ENCODE data around the gene MRPS2. TPM values are rescaled to one million over a fixed set of nuclear protein-coding genes. Genes with fewer than 3 reads are reported as not detected.

The MRPS2 gene
- polyA plus RNA-seq, 4 donors, result 32.4 to 65.9 (median 41.6) TPM

DNA sequence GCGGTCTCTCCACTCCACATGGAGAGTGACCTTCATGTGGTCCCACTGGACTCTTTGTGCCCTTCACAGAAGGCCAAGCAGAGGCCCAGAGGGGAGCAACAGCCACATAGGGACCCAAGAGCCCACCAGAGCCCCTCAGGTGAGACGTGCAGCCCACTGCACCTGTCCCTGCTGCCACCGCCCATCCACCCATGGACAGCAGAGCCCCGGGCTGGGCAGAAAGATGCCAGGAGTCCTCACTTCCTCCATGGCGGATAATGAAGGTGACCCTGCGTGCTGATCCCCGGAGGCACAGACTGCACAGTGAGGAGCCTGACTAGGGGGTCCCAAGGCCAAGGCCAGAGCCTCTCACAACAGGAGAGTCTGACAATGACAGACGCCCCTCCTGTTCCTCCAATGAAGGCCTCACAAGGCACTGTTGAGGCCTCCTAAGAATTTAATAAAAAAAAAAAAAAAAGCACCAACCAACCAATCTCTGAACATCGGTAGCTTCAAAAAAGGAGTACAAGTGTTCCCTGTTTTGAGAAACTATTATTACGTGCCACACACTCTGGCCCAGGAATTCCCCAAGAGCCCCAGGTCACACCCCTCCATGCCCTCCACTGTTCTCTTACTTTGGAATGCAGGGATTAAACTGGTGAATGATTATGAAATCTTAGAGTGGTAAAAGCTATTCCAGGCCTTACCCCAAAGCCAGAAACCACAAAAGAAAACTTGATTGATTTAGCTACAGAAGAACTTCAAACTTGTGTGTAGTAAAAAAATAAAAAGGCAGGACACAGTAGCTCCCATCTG lies 23.7 kb upstream of the MRPS2 start:
- WGBS, 3 donors, result 81 to 86% (median 84%) methylated on average over 10 of the region's 10 CpGs
- no peak for FAIRE-seq

DNA sequence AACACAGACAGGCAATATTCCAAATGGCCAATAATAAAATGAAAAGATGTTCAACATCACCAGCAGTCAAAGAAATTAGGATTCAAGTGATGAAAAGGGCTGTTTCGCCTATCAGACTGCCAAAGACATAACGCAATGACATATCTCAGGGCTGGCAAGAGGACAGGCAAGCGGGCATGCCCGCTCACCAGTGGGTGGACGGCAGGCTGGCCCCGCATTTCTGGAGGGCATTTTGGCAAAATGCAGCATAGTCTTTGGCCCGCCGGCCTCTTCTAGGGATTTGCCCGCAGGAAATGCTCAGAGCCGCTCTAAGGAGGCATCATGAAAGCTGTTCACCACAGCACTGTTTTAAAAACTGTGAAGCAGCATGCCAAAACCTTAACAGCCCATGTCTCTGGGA lies 22.3 kb upstream of the MRPS2 start:
- H3K4me3 ChIP-seq (ENCODE audit: low read depth in 1 of 3, low read length in 3 of 3), result no peak overlapping the region
- H3K36me3 ChIP-seq (ENCODE audit: control insufficient read depth in 3 of 3, insufficient read depth in 2 of 3, low read depth in 1 of 3, low read length in 3 of 3), result peaks cover 0 to 14% (median 0%) of the 10 kb centered on the region in 3 donors
- H3K27ac ChIP-seq (ENCODE audit: low read depth in 1 of 3, low read length in 2 of 3), result peak overlapping the region in 1 of 3 donors; percentile 58
- 80 to 90% (median 84%) methylated on average over 10 of the region's 10 CpGs for WGBS, 3 donors
- H3K4me1 ChIP-seq (ENCODE audit: control insufficient read depth in 3 of 3, insufficient read depth in 2 of 3, low read depth in 1 of 3, low read length in 2 of 3), result peaks cover 0 to 4% (median 3%) of the 10 kb centered on the region in 3 donors
- H3K27me3 ChIP-seq (ENCODE audit: control insufficient read depth in 3 of 3, insufficient read depth in 3 of 3, low read length in 3 of 3), result no peaks in the 10 kb centered on the region
- H3K9me3 ChIP-seq (ENCODE audit: control insufficient read depth in 2 of 2, insufficient read depth in 1 of 2, low read depth in 1 of 2, low read length in 1 of 2), result no peaks in the 10 kb centered on the region
- DNase-seq (no peak), FAIRE-seq (no peak)

More for the DNA sequence above, 23.7 kb upstream of the MRPS2 start:
- Histone ChIP-seq H3K27me3 (ENCODE audit: control insufficient read depth in 3 of 3, insufficient read depth in 3 of 3, low read length in 3 of 3) (peaks cover 0 to 2% (median 0%) of the 10 kb centered on the region in 3 donors), H3K36me3 (ENCODE audit: control insufficient read depth in 3 of 3, insufficient read depth in 2 of 3, low read depth in 1 of 3, low read length in 3 of 3) (peaks cover 0 to 12% (median 0%) of the 10 kb centered on the region in 3 donors), H3K9me3 (ENCODE audit: control insufficient read depth in 2 of 2, insufficient read depth in 1 of 2, low read depth in 1 of 2, low read length in 1 of 2) (no peaks in the 10 kb centered on the region), H3K4me1 (ENCODE audit: control insufficient read depth in 3 of 3, insufficient read depth in 2 of 3, low read depth in 1 of 3, low read length in 2 of 3) (peaks cover 0 to 4% (median 3%) of the 10 kb centered on the region in 3 donors), H3K4me3 (ENCODE audit: low read depth in 1 of 3, low read length in 3 of 3) (no peak overlapping the region), H3K27ac (ENCODE audit: low read depth in 1 of 3, low read length in 2 of 3) (no peak overlapping the region)
- peak in 1 of 2 donors; percentile 31 for DNase-seq

DNA sequence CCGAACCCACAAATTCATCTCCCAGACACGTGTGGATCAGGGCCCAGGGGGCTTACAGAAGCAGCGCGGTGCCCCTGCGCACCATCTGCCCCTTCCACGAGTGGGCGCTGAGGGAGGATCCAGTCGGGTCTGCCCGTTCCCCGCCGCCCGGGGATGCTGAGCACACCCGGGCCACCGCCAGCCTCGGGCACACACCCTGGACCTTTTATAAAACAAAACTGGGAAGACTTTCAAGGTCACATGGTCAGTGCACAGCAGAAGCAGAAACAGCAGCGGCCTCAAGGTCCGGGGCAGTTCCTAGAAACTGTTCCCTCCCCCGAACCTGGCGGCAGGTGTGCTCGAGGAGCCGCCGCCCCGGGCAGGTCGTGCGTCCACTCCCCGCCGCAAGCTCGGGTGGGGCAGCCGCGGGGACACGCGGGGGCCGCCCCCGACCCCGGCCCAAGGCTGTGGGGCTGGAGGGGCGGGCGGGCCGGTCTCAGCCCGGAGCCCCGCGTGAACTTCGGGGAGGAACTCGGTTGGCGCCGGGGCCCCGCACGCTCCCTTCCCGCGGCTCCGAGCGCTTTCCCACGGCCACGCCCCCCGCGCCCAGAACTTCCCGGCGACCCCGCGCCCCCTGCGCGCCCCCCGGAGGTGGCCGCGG lies 21.5 kb upstream of the MRPS2 start:
- Histone ChIP-seq H3K36me3 (ENCODE audit: control insufficient read depth in 3 of 3, insufficient read depth in 2 of 3, low read depth in 1 of 3, low read length in 3 of 3) (peaks cover 0 to 21% (median 0%) of the 10 kb centered on the region in 3 donors), H3K27me3 (ENCODE audit: control insufficient read depth in 3 of 3, insufficient read depth in 3 of 3, low read length in 3 of 3) (no peaks in the 10 kb centered on the region), H3K27ac (ENCODE audit: low read depth in 1 of 3, low read length in 2 of 3) (peak overlapping the region; percentile 38 to 58 (median 50)), H3K4me1 (ENCODE audit: control insufficient read depth in 3 of 3, insufficient read depth in 2 of 3, low read depth in 1 of 3, low read length in 2 of 3) (peaks cover 0 to 4% (median 3%) of the 10 kb centered on the region in 3 donors), H3K9me3 (ENCODE audit: control insufficient read depth in 2 of 2, insufficient read depth in 1 of 2, low read depth in 1 of 2, low read length in 1 of 2) (no peaks in the 10 kb centered on the region), H3K4me3 (ENCODE audit: low read depth in 1 of 3, low read length in 3 of 3) (peak overlapping the region; percentile 7 to 82 (median 77))
- WGBS, 3 donors, result 2 to 5% (median 2%) methylated on average over 35 to 64 of the region's 64 CpGs
- DNase-seq (peak; percentile 68 to 83), FAIRE-seq (no peak)

DNA sequence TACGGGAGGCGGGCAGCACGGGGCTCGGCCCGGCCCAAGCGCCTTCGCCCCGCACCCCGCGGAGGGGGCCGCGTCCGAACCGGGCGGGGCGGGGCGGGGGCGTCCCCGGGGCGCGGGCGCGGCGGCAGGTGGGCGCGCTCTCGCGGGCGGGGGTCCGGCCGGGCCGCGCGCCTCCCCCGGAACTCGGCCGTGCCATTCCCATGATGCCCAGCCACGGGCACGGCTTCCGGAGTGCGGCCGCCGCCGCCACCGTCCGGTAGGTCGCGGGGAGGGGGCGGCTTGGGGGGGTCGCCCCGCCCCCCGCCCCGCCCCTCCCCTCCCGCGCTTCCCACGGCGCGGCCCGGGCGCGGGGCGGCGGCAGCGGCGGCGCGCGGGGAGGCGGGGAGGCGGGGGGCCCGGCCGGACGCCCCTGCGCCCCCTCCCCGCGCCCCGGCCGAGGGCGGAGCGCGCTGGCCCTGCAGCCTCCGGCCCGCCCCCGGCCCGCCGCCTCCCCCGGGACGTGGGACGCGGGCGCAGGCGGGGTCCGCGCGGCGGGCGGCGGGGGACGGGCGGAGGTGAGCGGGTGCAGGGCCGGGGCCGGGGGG lies 20.9 kb upstream of the MRPS2 start, which contains the start of gene PPP1R26:
TSS of gene PPP1R26 (plus strand) at position 314 of the 584 bp plus-strand sequence. CDS start 4,729 bp downstream, outside the sequence.
- peak within 1 kb of the TSS; percentile 77 to 87 (median 82) for H3K4me3 ChIP-seq (ENCODE audit: low read depth in 1 of 3, low read length in 3 of 3)
- peaks cover 0 to 4% (median 3%) of the 10 kb centered on the region in 3 donors for H3K4me1 ChIP-seq (ENCODE audit: control insufficient read depth in 3 of 3, insufficient read depth in 2 of 3, low read depth in 1 of 3, low read length in 2 of 3)
- 0 to 1% (median 1%) methylated on average over 2 to 101 of the region's 103 CpGs for WGBS, 3 donors
- H3K9me3 ChIP-seq (ENCODE audit: control insufficient read depth in 2 of 2, insufficient read depth in 1 of 2, low read depth in 1 of 2, low read length in 1 of 2), result no peaks in the 10 kb centered on the region
- peak within 1 kb of the TSS; percentile 64 to 81 (median 66) for H3K27ac ChIP-seq (ENCODE audit: low read depth in 1 of 3, low read length in 2 of 3)
- DNase-seq, result peak in 1 of 2 donors; percentile 10
- no peak for FAIRE-seq
- H3K27me3 ChIP-seq (ENCODE audit: control insufficient read depth in 3 of 3, insufficient read depth in 3 of 3, low read length in 3 of 3), result no peaks in the 10 kb centered on the region
- peaks cover 0 to 24% (median 0%) of the 10 kb centered on the region in 3 donors for H3K36me3 ChIP-seq (ENCODE audit: control insufficient read depth in 3 of 3, insufficient read depth in 2 of 3, low read depth in 1 of 3, low read length in 3 of 3)

DNA sequence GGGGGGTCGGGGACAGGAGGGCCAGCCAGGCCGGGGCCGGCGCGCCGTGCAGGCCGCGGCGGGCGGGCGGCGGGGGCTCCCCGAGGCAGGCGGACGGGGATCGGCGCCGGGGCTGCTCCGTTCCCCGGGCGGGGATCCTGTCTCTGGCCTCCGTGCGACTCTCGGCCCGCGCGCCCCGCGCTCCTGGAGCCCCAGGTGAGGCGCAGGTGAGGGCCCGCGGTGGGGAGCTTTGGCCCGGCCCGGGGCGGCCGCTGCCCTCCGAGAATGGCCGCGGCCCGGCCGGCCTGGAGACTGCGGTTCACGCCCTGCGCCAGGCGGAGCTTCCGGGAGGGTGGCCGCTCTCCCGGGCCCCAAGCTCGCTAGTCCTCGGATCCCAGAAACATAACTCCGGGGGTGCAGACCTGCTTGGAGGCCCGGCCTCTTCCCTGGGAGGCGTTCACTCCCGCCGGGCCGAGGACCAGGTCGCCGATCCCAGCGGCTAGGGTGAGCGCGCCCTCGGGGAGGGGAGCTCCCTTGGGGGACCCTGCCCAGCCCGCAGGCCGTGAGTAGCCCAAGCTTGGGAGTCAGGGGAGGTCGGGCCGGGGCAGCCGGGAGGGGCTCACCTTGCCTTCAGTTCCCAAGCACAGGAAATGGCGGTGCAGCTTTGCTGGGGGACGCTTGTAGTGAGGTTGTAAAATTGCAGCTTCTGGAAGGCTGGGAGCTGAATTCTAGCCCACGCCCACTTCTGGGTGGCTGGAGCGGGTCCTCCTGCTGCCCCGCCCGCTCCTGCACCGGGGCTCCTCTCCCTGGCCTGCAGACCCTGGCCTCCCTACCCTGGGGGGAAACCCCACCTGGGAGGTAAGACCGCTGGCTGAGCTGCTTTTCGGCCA lies 20.2 kb upstream of the MRPS2 start:
- Histone ChIP-seq H3K9me3 (ENCODE audit: control insufficient read depth in 2 of 2, insufficient read depth in 1 of 2, low read depth in 1 of 2, low read length in 1 of 2) (no peaks in the 10 kb centered on the region), H3K27me3 (ENCODE audit: control insufficient read depth in 3 of 3, insufficient read depth in 3 of 3, low read length in 3 of 3) (no peaks in the 10 kb centered on the region), H3K27ac (ENCODE audit: low read depth in 1 of 3, low read length in 2 of 3) (peak overlapping the region; percentile 64 to 81 (median 66)), H3K4me1 (ENCODE audit: control insufficient read depth in 3 of 3, insufficient read depth in 2 of 3, low read depth in 1 of 3, low read length in 2 of 3) (peaks cover 0 to 4% (median 3%) of the 10 kb centered on the region in 3 donors), H3K36me3 (ENCODE audit: control insufficient read depth in 3 of 3, insufficient read depth in 2 of 3, low read depth in 1 of 3, low read length in 3 of 3) (peaks cover 0 to 32% (median 0%) of the 10 kb centered on the region in 3 donors), H3K4me3 (ENCODE audit: low read depth in 1 of 3, low read length in 3 of 3) (peak overlapping the region; percentile 77 to 87 (median 82))
- no peak for FAIRE-seq
- DNase-seq, result peak; percentile 44 to 77
- 0 to 1% (median 1%) methylated on average over 28 to 76 of the region's 76 CpGs for WGBS, 3 donors

DNA sequence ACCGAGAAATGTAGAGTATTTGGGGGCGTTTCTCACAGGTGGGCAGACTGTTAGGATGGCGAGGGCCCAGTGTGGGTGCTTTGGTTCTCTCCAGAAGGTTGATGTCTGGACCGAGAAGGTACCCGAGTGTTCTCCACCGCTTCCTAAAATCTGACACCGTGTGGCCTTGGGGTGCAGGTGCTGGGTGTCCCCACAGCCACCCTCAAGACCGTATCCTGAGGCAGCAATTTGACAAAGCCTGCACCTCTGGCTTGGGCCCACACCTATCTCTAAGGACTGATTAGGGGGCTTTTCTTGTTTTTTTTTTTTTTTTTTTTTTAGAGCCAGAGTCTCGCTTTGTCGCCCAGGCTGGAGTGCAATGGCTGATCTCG lies 19.6 kb upstream of the MRPS2 start:
- H3K4me3 ChIP-seq (ENCODE audit: low read depth in 1 of 3, low read length in 3 of 3), result peak overlapping the region; percentile 77 to 87 (median 82)
- H3K27ac ChIP-seq (ENCODE audit: low read depth in 1 of 3, low read length in 2 of 3), result peak overlapping the region in 1 of 3 donors; percentile 81
- WGBS, 3 donors, result 25 to 33% (median 31%) methylated on average over 11 of the region's 11 CpGs
- FAIRE-seq, result no peak
- peaks cover 0 to 4% (median 0%) of the 10 kb centered on the region in 3 donors for H3K4me1 ChIP-seq (ENCODE audit: control insufficient read depth in 3 of 3, insufficient read depth in 2 of 3, low read depth in 1 of 3, low read length in 2 of 3)
- no peak for DNase-seq
- peaks cover 0 to 33% (median 2%) of the 10 kb centered on the region in 3 donors for H3K36me3 ChIP-seq (ENCODE audit: control insufficient read depth in 3 of 3, insufficient read depth in 2 of 3, low read depth in 1 of 3, low read length in 3 of 3)
- H3K9me3 ChIP-seq (ENCODE audit: control insufficient read depth in 2 of 2, insufficient read depth in 1 of 2, low read depth in 1 of 2, low read length in 1 of 2), result no peaks in the 10 kb centered on the region
- no peaks in the 10 kb centered on the region for H3K27me3 ChIP-seq (ENCODE audit: control insufficient read depth in 3 of 3, insufficient read depth in 3 of 3, low read length in 3 of 3)

DNA sequence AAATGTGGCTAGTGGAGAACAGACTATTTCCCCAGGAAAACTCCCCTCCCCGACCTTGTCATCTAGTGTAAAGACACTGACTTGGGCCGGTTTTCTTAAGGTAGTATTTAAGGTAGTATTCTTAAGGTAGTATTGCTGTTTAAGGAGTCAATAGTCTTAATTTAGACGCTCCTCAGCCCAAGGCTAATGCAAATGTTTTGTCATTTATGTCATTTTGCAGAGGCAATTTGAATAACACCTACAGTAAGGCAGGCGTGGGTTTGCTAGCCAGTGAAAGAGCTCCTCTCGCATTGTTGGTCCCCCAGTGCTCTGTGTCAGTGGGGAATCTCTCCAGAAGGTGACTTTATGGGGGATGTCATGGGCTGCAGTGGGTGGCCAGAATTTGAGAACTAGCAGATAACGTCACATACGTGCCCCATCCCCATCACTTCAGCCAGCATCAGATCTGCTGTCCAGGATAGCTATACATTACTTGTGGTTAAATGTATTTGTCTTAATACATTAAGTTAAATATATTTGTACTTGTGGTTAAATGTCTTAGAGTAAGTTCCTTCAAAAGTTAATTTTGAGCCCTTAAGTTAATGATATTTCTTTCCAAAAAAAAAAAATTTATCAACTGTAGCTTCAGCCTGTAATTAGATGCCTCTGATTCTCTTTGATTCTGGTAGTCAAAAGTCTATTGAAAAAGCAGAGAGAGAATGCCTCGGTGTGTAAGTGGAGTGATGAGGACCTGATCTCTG lies 18.3 kb upstream of the MRPS2 start:
- Histone ChIP-seq H3K4me3 (ENCODE audit: low read depth in 1 of 3, low read length in 3 of 3) (no peak overlapping the region), H3K4me1 (ENCODE audit: control insufficient read depth in 3 of 3, insufficient read depth in 2 of 3, low read depth in 1 of 3, low read length in 2 of 3) (peaks cover 0 to 4% (median 0%) of the 10 kb centered on the region in 3 donors), H3K9me3 (ENCODE audit: control insufficient read depth in 2 of 2, insufficient read depth in 1 of 2, low read depth in 1 of 2, low read length in 1 of 2) (no peaks in the 10 kb centered on the region), H3K36me3 (ENCODE audit: control insufficient read depth in 3 of 3, insufficient read depth in 2 of 3, low read depth in 1 of 3, low read length in 3 of 3) (peaks cover 0 to 42% (median 2%) of the 10 kb centered on the region in 3 donors), H3K27me3 (ENCODE audit: control insufficient read depth in 3 of 3, insufficient read depth in 3 of 3, low read length in 3 of 3) (no peaks in the 10 kb centered on the region), H3K27ac (ENCODE audit: low read depth in 1 of 3, low read length in 2 of 3) (no peak overlapping the region)
- 69 to 73% (median 72%) methylated on average over 8 of the region's 8 CpGs for WGBS, 3 donors
- DNase-seq, result no peak
- no peak for FAIRE-seq
